H1 (cell line): ENCODE measurements around the gene HRH2. TPM values are rescaled to one million over a fixed set of nuclear protein-coding genes. Genes with fewer than 3 reads are reported as not detected.

Experiments used
- BRCA1 ChIP-seq: IDR thresholded peaks from 2 replicates; pipeline ENCODE4 v1.6.1; 2012; ENCODE audit warnings: low read depth, low read length, improper control_type of control experiment
- MAFK ChIP-seq: IDR thresholded peaks from 2 replicates; pipeline ENCODE4 v1.6.1; 2012; ENCODE audit warnings: low read depth, mild to moderate bottlenecking, improper control_type of control experiment, low read length
- MAX ChIP-seq: IDR thresholded peaks from 2 replicates; pipeline ENCODE4 v1.6.1; 2012; ENCODE audit warnings: inconsistent platforms
- NRF1 ChIP-seq: IDR thresholded peaks from 2 replicates; pipeline ENCODE4 v1.6.1; 2011; ENCODE audit warnings: mild to moderate bottlenecking, low read depth, low read length, improper control_type of control experiment
- polyA plus RNA-seq, 7 experiments: library from polyadenylated mRNA; depleted of rRNA in 3 of 7; stranded (reverse) in 5 of 7; unstranded in 2 of 7; fragments of >200 nt in 5 of 7; fragments of 200-250 nt in 2 of 7; gene quantifications; 1 replicate in 5 of 7; 2 replicates in 1 of 7; 4 replicates in 1 of 7; pipeline versions ENCODE4 v1.2.1 to v1.2.3, GENCODE V29; 2011 to 2013; ENCODE audit warnings: missing spikeins in 2 of 7, mixed read lengths in 2 of 7
- total RNA-seq: library from RNA; stranded (reverse); fragmentation: NEBNext Ultra II Directional; extraction: Animal tissue kit (Norgen Biotek cat#: 25700); gene quantifications from 2 replicates; pipeline ENCODE4 v1.2.1, GENCODE V29; 2021

The HRH2 gene
- total and polyA plus RNA-seq, 2 of the 8 experiments (the other 6 are each of a cell fraction or from before 2014, with no cell fraction given), result 7.8 to 8.1 TPM

- TF ChIP-seq BRCA1, result no peak
- no peak for TF ChIP-seq MAX
- no peak for TF ChIP-seq MAFK
- TF ChIP-seq NRF1, result no peak
Observed at GRCh38 chr5:175746851-175747250, 89.0 kb downstream of the HRH2 start (continued).
